ENCODE data around the gene TTC3. TPM values are rescaled to one million over a fixed set of nuclear protein-coding genes. Genes with fewer than 3 reads are reported as not detected.

Gene TTC3
- total RNA-seq, 1 experiment from 2014 or later, result 29.0 TPM

DNA sequence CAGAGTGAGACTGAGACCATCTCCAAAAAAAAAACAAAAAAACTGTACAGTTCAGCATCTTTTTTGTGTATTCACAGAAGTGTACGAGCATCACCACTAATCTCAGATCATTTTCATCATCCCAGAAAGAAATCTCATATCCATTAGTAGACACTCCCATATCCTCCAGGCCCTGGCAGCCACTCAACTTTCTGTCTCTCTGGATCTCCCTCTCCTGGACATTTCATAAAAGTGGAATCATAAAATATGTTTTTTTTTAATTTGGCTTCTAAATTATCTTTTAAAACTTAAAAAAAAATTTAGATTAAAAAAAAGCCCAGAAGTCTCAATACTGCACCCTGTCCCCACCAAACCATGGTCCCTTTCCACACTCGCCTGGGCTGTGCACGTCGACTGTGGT is 44.5 kb upstream of the TTC3 start:
- Mint-ChIP-seq H3K36me3 (no peaks in the 10 kb centered on the region), H3K4me1 (0 out of 2 replicates have a peak, but pooled peaks cover 4% of the 10 kb centered on the region), H3K4me3 (no peak overlapping the region), H3K9me3 (peaks cover 1% of the 10 kb centered on the region), H3K27ac (no peak overlapping the region), H3K27me3 (ENCODE audit: low read depth) (peaks cover 3% of the 10 kb centered on the region; the same call in 1 of the 2 replicates)
- TF ChIP-seq ZNF317 (CRISPR knock-in tag; IDR thresholded peaks at IDR 0.05; ENCODE audit: borderline replicate concordance, low read depth) (no peak), TEAD1 (CRISPR knock-in tag; IDR thresholded peaks at IDR 0.05) (no peak), ZNF396 (CRISPR knock-in tag; IDR thresholded peaks at IDR 0.05; ENCODE audit: borderline replicate concordance) (no peak), NR1H2 (CRISPR knock-in tag; IDR thresholded peaks at IDR 0.05) (no peak), RELA (CRISPR knock-in tag; IDR thresholded peaks at IDR 0.05; ENCODE audit: borderline replicate concordance) (no peak), GABPB1 (CRISPR knock-in tag; IDR thresholded peaks at IDR 0.05) (no peak), NR3C1 (CRISPR knock-in tag; conservative IDR thresholded peaks at IDR 0.05; ENCODE audit: low read depth) (no peak), FOXP1 (CRISPR knock-in tag; IDR thresholded peaks at IDR 0.05; ENCODE audit: borderline replicate concordance) (no peak), TCF7 (CRISPR knock-in tag; IDR thresholded peaks at IDR 0.05; ENCODE audit: low read depth) (no peak)
- TF ChIP-seq, protein P1, sequence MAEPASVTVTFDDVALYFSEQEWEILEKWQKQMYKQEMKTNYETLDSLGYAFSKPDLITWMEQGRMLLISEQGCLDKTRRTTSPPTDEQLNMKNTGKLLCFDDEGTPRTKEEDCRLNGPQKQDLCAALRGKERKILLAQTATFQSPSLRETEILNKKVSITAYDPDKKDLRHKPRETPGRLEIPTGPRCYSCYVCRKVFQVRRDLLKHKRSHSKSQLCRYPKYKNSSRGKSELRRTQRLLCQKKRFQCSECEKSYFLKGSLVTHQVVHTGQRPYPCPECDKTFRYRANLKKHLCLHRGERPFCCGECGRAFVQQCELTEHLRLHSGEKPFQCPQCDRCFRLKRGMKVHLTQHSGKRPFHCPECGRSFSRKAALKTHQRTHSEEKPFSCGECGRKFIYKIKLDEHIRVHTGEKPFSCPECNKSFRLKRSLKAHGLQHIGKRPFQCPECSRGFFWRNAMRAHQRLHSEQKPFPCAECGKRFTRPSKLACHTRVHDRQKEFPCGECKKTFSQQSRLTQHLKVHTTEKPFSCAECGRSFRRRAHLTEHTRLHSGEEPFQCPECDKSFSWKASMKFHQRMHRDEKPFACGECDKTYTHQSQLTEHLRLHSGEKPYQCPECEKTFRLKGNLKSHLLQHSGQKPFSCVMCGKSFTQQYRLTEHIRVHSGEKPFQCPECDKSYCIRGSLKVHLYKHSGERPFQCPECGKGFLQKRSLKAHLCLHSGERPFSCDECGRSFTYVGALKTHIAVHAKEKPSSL (CRISPR knock-in tag; conservative IDR thresholded peaks at IDR 0.05), result no peak
- TF ChIP-seq, protein P2, sequence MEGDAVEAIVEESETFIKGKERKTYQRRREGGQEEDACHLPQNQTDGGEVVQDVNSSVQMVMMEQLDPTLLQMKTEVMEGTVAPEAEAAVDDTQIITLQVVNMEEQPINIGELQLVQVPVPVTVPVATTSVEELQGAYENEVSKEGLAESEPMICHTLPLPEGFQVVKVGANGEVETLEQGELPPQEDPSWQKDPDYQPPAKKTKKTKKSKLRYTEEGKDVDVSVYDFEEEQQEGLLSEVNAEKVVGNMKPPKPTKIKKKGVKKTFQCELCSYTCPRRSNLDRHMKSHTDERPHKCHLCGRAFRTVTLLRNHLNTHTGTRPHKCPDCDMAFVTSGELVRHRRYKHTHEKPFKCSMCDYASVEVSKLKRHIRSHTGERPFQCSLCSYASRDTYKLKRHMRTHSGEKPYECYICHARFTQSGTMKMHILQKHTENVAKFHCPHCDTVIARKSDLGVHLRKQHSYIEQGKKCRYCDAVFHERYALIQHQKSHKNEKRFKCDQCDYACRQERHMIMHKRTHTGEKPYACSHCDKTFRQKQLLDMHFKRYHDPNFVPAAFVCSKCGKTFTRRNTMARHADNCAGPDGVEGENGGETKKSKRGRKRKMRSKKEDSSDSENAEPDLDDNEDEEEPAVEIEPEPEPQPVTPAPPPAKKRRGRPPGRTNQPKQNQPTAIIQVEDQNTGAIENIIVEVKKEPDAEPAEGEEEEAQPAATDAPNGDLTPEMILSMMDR (IDR thresholded peaks at IDR 0.05), result no peak
- TF ChIP-seq, protein P3, sequence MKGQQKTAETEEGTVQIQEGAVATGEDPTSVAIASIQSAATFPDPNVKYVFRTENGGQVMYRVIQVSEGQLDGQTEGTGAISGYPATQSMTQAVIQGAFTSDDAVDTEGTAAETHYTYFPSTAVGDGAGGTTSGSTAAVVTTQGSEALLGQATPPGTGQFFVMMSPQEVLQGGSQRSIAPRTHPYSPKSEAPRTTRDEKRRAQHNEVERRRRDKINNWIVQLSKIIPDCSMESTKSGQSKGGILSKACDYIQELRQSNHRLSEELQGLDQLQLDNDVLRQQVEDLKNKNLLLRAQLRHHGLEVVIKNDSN (CRISPR knock-in tag; IDR thresholded peaks at IDR 0.05), result no peak
- TF ChIP-seq, protein P4, sequence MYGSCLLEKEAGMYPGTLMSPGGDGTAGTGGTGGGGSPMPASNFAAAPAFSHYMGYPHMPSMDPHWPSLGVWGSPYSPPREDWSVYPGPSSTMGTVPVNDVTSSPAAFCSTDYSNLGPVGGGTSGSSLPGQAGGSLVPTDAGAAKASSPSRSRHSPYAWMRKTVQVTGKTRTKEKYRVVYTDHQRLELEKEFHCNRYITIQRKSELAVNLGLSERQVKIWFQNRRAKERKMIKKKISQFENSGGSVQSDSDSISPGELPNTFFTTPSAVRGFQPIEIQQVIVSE (CRISPR knock-in tag; IDR thresholded peaks at IDR 0.05; ENCODE audit: borderline replicate concordance), result no peak
- TF ChIP-seq, protein P5, sequence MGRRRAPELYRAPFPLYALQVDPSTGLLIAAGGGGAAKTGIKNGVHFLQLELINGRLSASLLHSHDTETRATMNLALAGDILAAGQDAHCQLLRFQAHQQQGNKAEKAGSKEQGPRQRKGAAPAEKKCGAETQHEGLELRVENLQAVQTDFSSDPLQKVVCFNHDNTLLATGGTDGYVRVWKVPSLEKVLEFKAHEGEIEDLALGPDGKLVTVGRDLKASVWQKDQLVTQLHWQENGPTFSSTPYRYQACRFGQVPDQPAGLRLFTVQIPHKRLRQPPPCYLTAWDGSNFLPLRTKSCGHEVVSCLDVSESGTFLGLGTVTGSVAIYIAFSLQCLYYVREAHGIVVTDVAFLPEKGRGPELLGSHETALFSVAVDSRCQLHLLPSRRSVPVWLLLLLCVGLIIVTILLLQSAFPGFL (CRISPR knock-in tag; IDR thresholded peaks at IDR 0.05; ENCODE audit: borderline replicate concordance), result no peak
- TF ChIP-seq, protein P6, sequence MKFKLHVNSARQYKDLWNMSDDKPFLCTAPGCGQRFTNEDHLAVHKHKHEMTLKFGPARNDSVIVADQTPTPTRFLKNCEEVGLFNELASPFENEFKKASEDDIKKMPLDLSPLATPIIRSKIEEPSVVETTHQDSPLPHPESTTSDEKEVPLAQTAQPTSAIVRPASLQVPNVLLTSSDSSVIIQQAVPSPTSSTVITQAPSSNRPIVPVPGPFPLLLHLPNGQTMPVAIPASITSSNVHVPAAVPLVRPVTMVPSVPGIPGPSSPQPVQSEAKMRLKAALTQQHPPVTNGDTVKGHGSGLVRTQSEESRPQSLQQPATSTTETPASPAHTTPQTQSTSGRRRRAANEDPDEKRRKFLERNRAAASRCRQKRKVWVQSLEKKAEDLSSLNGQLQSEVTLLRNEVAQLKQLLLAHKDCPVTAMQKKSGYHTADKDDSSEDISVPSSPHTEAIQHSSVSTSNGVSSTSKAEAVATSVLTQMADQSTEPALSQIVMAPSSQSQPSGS (CRISPR knock-in tag; IDR thresholded peaks at IDR 0.05; ENCODE audit: borderline replicate concordance, low read depth), result no peak
- TF ChIP-seq, protein P7, sequence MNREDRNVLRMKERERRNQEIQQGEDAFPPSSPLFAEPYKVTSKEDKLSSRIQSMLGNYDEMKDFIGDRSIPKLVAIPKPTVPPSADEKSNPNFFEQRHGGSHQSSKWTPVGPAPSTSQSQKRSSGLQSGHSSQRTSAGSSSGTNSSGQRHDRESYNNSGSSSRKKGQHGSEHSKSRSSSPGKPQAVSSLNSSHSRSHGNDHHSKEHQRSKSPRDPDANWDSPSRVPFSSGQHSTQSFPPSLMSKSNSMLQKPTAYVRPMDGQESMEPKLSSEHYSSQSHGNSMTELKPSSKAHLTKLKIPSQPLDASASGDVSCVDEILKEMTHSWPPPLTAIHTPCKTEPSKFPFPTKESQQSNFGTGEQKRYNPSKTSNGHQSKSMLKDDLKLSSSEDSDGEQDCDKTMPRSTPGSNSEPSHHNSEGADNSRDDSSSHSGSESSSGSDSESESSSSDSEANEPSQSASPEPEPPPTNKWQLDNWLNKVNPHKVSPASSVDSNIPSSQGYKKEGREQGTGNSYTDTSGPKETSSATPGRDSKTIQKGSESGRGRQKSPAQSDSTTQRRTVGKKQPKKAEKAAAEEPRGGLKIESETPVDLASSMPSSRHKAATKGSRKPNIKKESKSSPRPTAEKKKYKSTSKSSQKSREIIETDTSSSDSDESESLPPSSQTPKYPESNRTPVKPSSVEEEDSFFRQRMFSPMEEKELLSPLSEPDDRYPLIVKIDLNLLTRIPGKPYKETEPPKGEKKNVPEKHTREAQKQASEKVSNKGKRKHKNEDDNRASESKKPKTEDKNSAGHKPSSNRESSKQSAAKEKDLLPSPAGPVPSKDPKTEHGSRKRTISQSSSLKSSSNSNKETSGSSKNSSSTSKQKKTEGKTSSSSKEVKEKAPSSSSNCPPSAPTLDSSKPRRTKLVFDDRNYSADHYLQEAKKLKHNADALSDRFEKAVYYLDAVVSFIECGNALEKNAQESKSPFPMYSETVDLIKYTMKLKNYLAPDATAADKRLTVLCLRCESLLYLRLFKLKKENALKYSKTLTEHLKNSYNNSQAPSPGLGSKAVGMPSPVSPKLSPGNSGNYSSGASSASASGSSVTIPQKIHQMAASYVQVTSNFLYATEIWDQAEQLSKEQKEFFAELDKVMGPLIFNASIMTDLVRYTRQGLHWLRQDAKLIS (CRISPR knock-in tag; IDR thresholded peaks at IDR 0.05; ENCODE audit: borderline replicate concordance), result no peak
- TF ChIP-seq, protein P8, sequence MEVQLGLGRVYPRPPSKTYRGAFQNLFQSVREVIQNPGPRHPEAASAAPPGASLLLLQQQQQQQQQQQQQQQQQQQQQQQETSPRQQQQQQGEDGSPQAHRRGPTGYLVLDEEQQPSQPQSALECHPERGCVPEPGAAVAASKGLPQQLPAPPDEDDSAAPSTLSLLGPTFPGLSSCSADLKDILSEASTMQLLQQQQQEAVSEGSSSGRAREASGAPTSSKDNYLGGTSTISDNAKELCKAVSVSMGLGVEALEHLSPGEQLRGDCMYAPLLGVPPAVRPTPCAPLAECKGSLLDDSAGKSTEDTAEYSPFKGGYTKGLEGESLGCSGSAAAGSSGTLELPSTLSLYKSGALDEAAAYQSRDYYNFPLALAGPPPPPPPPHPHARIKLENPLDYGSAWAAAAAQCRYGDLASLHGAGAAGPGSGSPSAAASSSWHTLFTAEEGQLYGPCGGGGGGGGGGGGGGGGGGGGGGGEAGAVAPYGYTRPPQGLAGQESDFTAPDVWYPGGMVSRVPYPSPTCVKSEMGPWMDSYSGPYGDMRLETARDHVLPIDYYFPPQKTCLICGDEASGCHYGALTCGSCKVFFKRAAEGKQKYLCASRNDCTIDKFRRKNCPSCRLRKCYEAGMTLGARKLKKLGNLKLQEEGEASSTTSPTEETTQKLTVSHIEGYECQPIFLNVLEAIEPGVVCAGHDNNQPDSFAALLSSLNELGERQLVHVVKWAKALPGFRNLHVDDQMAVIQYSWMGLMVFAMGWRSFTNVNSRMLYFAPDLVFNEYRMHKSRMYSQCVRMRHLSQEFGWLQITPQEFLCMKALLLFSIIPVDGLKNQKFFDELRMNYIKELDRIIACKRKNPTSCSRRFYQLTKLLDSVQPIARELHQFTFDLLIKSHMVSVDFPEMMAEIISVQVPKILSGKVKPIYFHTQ (CRISPR knock-in tag; IDR thresholded peaks at IDR 0.05), result no peak
- ChIA-PET POLR2A (no interaction called here), CTCF (no interaction called here)
- no peak for ATAC-seq
- DNase-seq (ENCODE audit: low spot score), result no peak

Measured in WTC11 (cell line).